CD4-positive, alpha-beta memory T cell (primary cell): ENCODE measurements around the gene METTL24. TPM values are rescaled to one million over a fixed set of nuclear protein-coding genes. Genes with fewer than 3 reads are reported as not detected.

ENCODE experiments used
- CTCF ChIA-PET: fragments of 350-600 bp; sonication (Branson Sonifier 250); formaldehyde crosslinking; loops from one replicate; lab custom pipeline; 2021; ENCODE audit warnings: inconsistent platforms; ENCODE audit not compliant: partially characterized antibody; lab: Charles Lee
- POLR2A ChIA-PET: fragments of 350-600 bp; sonication (Branson Sonifier 250); formaldehyde crosslinking; loops from one replicate; lab custom pipeline; 2021; ENCODE audit not compliant: partially characterized antibody; lab: Charles Lee
- DNase-seq, 5 donors: peaks; one replicate each; pipeline versions ENCODE4 v3.0.0 to v3.0.0-alpha.2; 2020 to 2022; ENCODE audit warnings: mixed read lengths in 1 of 5
- H3K27ac ChIP-seq: one replicate; pipeline ENCODE4 v1.7.0; 2013; ENCODE audit warnings: low read depth, low read length
- H3K27me3 ChIP-seq: 2 replicates; pipeline ENCODE4 v1.7.0; 2013; ENCODE audit warnings: mild to moderate bottlenecking, low read length, moderate library complexity; ENCODE audit not compliant: insufficient read depth
- H3K36me3 ChIP-seq: 2 replicates; pipeline ENCODE4 v1.7.0; 2013; ENCODE audit warnings: mild to moderate bottlenecking, low read length, moderate library complexity; ENCODE audit not compliant: insufficient read depth
- H3K4me1 ChIP-seq: 2 replicates; pipeline ENCODE4 v1.7.0; 2013; ENCODE audit warnings: mild to moderate bottlenecking, low read length, moderate library complexity; ENCODE audit not compliant: insufficient read depth
- H3K4me3 ChIP-seq, 2 donors: one replicate each; pipeline ENCODE4 v1.7.0; 2013; ENCODE audit warnings: low read length in 2 of 2, mild to moderate bottlenecking in 1 of 2
- H3K9me3 ChIP-seq, 2 donors: one replicate each; pipeline ENCODE4 v1.7.0; 2013; ENCODE audit warnings: low read length in 2 of 2, control low read depth in 1 of 2; ENCODE audit not compliant: control insufficient read depth in 1 of 2
- H3K27ac Mint-ChIP-seq, 7 donors: one replicate each; pipeline ENCODE4 v1.8.0; 2020 to 2021; ENCODE audit warnings: mixed read lengths in 7 of 7, mild to moderate bottlenecking in 6 of 7, inconsistent platforms in 3 of 7, moderate library complexity in 3 of 7
- H3K27me3 Mint-ChIP-seq, 2 donors: one replicate each; pipeline ENCODE4 v1.8.0; 2020 to 2021; ENCODE audit warnings: mixed read lengths in 2 of 2
- H3K36me3 Mint-ChIP-seq, 2 donors: one replicate each; pipeline ENCODE4 v1.8.0; 2020 to 2021; ENCODE audit warnings: mixed read lengths in 2 of 2, inconsistent platforms in 1 of 2, mild to moderate bottlenecking in 1 of 2
- H3K4me1 Mint-ChIP-seq, 4 donors: one replicate each; pipeline ENCODE4 v1.8.0; 2020 to 2021; ENCODE audit warnings: mixed read lengths in 4 of 4, mild to moderate bottlenecking in 1 of 4
- H3K4me3 Mint-ChIP-seq, 8 donors: one replicate each; pipeline ENCODE4 v1.8.0; 2020 to 2021; ENCODE audit warnings: mixed read lengths in 8 of 8, mild to moderate bottlenecking in 7 of 8, moderate library complexity in 6 of 8, inconsistent platforms in 3 of 8
- H3K9me3 Mint-ChIP-seq, 8 donors: one replicate each; pipeline ENCODE4 v1.8.0; 2020 to 2021; ENCODE audit warnings: mixed read lengths in 8 of 8, mild to moderate bottlenecking in 5 of 8, inconsistent platforms in 3 of 8, moderate library complexity in 1 of 8
- intact Hi-C: fragments of 100-400 bp; cut with micrococcal nuclease; formaldehyde crosslinking; loops from one replicate; pipeline ENCODE4 v1.15.1; 2023
- polyA plus RNA-seq, 2 donors: library from polyadenylated mRNA; unstranded; fragments of 300-500 nt; fragmentation: Illumina TruSeq; gene quantifications; one replicate each; pipeline ENCODE4 v1.2.3, GENCODE V29; 2021
- total RNA-seq, 2 experiments: library from RNA; stranded (reverse); gene quantifications; one replicate each; pipeline ENCODE4 v1.2.3, GENCODE V29; 2021

METTL24 gene
- total and polyA plus RNA-seq, 4 experiments from 2014 or later: 0.29 to 0.69 (median 0.39) TPM; not detected in 1

DNA sequence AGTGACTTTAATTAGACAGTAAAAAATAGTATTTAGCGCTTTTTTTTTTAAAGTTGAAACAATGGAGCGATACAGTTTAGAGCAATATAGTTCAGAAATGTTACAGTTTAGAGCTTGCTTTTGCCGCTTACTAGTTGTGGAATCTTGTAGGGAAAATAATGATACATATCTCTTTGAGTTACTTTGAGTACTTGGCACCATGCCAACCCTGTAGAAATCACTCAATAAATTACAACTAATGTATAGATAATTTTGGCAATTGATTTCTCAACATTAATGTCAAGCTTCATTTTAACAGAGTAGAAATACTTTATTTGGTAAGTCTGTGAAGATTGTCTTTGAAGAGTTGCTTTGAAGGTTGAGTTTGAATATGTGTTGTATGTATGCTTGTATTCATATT, 150.5 kb downstream of the METTL24 start:
- POLR2A ChIA-PET: interaction anchor here (1.0 kb wide), 1 partner anchor 27 kb away, joined by 3 read pairs; the partner anchor contains the start of gene CDC40

DNA sequence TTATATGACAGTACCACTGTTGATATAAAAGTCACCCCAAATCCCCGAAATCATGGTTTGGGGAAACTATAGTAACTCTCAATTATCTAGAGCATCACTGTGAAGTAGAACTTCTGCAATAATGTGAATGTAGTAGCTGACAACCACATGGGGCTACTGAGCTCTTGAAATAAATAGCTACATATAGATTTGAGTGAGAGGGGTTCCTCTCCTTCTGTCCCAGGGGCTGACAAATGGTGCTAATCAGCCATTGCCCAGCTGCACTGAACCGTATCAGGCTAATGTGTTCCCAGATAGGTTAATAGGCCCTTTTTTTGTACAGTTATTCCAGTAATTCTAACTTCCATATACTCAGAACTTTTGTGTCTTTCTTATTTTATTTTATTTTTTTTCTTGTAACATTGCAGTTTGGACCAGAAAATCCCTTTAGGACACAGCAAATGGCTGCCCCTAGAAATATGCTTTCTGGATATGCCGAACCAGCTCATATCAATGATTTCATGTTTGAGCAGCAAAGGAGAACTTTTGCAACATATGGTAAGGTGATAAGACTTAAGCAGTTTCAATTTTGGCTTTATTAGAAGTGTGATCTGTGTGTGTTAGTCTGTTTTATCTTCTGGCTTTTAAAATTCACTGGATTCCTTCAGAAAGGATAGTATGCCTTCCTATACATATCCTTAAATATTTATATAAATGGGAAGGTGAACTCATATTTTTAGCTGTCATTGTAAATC, 156.8 kb downstream of the METTL24 start:
- intact Hi-C loops: no loop called here
- Histone ChIP-seq H3K36me3 (no peaks in the 10 kb centered on the region), H3K9me3 (no peaks in the 10 kb centered on the region), H3K4me1 (no peaks in the 10 kb centered on the region), H3K4me3 (no peak overlapping the region), H3K27me3 (no peaks in the 10 kb centered on the region), H3K27ac (no peak overlapping the region)
- ChIA-PET POLR2A (no interaction called here), CTCF (interaction anchor here (0.7 kb wide), 1 partner anchor 163 kb away, joined by 3 read pairs; no protein-coding TSS in a partner anchor)
- Mint-ChIP-seq H3K36me3 (peaks cover 10 to 21% of the 10 kb centered on the region in 2 donors), H3K27me3 (no peaks in the 10 kb centered on the region), H3K4me1 (peaks cover 7 to 20% (median 17%) of the 10 kb centered on the region in 4 donors), H3K27ac (no peak overlapping the region), H3K9me3 (no peaks in the 10 kb centered on the region), H3K4me3 (no peak overlapping the region)
- no peak for DNase-seq

More for the DNA sequence above, 150.5 kb downstream of the METTL24 start:
- Histone ChIP-seq H3K9me3 (no peaks in the 10 kb centered on the region), H3K36me3 (peaks cover 27% of the 10 kb centered on the region), H3K27me3 (no peaks in the 10 kb centered on the region), H3K4me3 (no peak overlapping the region), H3K4me1 (no peaks in the 10 kb centered on the region), H3K27ac (no peak overlapping the region)
- no peak overlapping the region for H3K27ac Mint-ChIP-seq
- CTCF ChIA-PET: interaction anchor here (0.6 to 1.8 kb wide), 3 partner anchors 8 to 164 kb away, joined by 4 to 5 read pairs (median 4); no protein-coding TSS in a partner anchor
- H3K4me3 Mint-ChIP-seq: no peak overlapping the region
- no peaks in the 10 kb centered on the region for H3K9me3 Mint-ChIP-seq
- no peak for DNase-seq
- H3K36me3 Mint-ChIP-seq: peaks cover 33 to 50% of the 10 kb centered on the region in 2 donors
- intact Hi-C loops: no loop called here
- H3K27me3 Mint-ChIP-seq: no peaks in the 10 kb centered on the region
- peaks cover 1 to 10% (median 5%) of the 10 kb centered on the region in 4 donors for H3K4me1 Mint-ChIP-seq

DNA sequence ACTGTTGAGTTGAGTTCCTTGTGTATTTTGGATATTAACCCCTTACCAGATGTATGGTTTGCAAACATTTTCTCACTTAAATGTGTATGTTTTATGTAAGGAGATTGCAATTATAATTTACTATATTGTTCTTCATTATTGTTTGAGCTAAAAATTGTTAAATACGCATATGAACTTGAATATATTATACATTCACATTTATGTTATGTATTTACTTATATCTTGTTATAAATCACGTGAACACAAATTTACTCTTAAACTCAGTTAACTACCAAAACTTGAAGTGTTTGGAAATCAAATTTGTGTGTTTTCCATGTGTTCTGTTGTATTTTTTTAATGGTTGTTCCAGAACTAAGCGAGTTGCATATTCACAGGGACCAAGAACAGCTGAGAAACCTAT, 159.6 kb downstream of the METTL24 start:
- Histone ChIP-seq H3K4me3 (no peak overlapping the region), H3K27ac (no peak overlapping the region), H3K4me1 (peaks cover 6% of the 10 kb centered on the region), H3K9me3 (no peaks in the 10 kb centered on the region), H3K36me3 (peaks cover 3% of the 10 kb centered on the region), H3K27me3 (no peaks in the 10 kb centered on the region)
- H3K36me3 Mint-ChIP-seq: peaks cover 22 to 23% of the 10 kb centered on the region in 2 donors
- H3K27ac Mint-ChIP-seq: no peak overlapping the region
- no peak for DNase-seq
- H3K27me3 Mint-ChIP-seq: no peaks in the 10 kb centered on the region
- intact Hi-C loops: no loop called here
- ChIA-PET POLR2A (no interaction called here), CTCF (interaction anchor here (1.4 to 1.5 kb wide), 2 partner anchors 9 to 19 kb away, joined by 3 to 4 read pairs; partner anchors contain the start of genes CDC40 and WASF1)
- H3K4me1 Mint-ChIP-seq: peaks cover 16 to 36% (median 20%) of the 10 kb centered on the region in 4 donors
- no peak overlapping the region for H3K4me3 Mint-ChIP-seq
- no peaks in the 10 kb centered on the region for H3K9me3 Mint-ChIP-seq

DNA sequence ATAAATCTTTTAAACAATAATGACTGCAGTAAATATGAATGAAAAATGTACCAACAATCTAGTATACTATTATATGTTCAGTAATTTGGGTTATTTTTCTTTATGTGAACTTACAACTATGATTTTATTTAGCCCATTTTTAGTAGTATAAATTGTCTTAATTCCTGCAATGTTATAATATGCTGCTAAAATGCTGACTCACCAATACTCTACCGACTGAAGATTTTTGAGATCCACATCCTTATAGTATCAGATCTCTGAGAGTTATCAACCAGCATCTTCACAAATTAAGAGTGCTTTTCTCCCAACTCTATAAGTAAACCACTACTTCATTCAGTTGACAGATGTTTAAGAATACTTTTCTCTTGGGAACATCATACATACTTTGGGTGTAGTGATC, 161.3 kb downstream of the METTL24 start:
- no peak overlapping the region for H3K27ac Mint-ChIP-seq
- no peak overlapping the region for H3K27ac ChIP-seq
- intact Hi-C loops: no loop called here
- no peak overlapping the region for H3K4me3 Mint-ChIP-seq
- POLR2A ChIA-PET: no interaction called here
- no peak for DNase-seq
- no peak overlapping the region for H3K4me3 ChIP-seq
- H3K27me3 ChIP-seq: no peaks in the 10 kb centered on the region
- peaks cover 6% of the 10 kb centered on the region for H3K4me1 ChIP-seq
- no peaks in the 10 kb centered on the region for H3K9me3 Mint-ChIP-seq
- H3K4me1 Mint-ChIP-seq: peaks cover 19 to 33% (median 20%) of the 10 kb centered on the region in 4 donors
- H3K36me3 Mint-ChIP-seq: peaks cover 18 to 20% of the 10 kb centered on the region in 2 donors
- CTCF ChIA-PET: no interaction called here
- H3K9me3 ChIP-seq: no peaks in the 10 kb centered on the region
- H3K27me3 Mint-ChIP-seq: no peaks in the 10 kb centered on the region
- H3K36me3 ChIP-seq: peaks cover 4% of the 10 kb centered on the region

DNA sequence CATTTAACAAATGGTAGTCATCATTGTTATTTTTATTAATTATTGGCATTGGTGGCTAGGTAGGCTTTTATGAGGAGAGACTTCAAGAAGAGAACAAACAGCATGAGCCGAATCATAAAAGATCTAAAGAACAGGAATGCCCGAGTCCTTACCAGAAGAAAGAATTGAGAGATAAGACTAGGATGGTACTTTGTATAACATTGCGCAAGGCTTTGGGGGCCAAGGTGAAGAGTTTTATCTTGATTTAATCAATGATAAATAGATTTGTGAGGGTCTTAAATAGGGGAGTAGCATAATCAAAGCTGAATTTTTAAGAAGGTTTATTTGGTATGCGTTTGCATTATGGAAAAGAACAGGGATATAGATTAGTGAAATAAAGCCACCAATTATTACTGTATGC, 162.5 kb downstream of the METTL24 start:
- Histone ChIP-seq H3K4me3 (no peak overlapping the region), H3K27ac (no peak overlapping the region), H3K9me3 (no peaks in the 10 kb centered on the region), H3K27me3 (no peaks in the 10 kb centered on the region), H3K36me3 (peaks cover 4% of the 10 kb centered on the region), H3K4me1 (peaks cover 13% of the 10 kb centered on the region)
- Mint-ChIP-seq H3K4me1 (peaks cover 19 to 27% (median 19%) of the 10 kb centered on the region in 4 donors), H3K27ac (no peak overlapping the region), H3K36me3 (peaks cover 18 to 20% of the 10 kb centered on the region in 2 donors), H3K27me3 (no peaks in the 10 kb centered on the region), H3K4me3 (no peak overlapping the region), H3K9me3 (no peaks in the 10 kb centered on the region)
- DNase-seq: no peak
- ChIA-PET POLR2A (no interaction called here), CTCF (interaction anchor here (1.0 kb wide), 1 partner anchor 11 kb away, joined by 3 read pairs; no protein-coding TSS in a partner anchor)
- intact Hi-C loops: no loop called here

Other genes with a start within 250 kb of the METTL24 start
- gene WASF1, start 178.7 kb downstream of the METTL24 start, total RNA-seq: under 1 TPM; 0.39 to 0.70 TPM
- under 1 TPM; 0.09 to 0.13 TPM for gene WASF1, start 178.7 kb downstream of the METTL24 start, polyA plus RNA-seq
- gene CDC40, start 177.9 kb downstream of the METTL24 start, total RNA-seq: 10 to 100 TPM; 34.4 to 38.0 TPM
- 10 to 100 TPM; 20.4 to 37.4 TPM for gene CDC40, start 177.9 kb downstream of the METTL24 start, polyA plus RNA-seq
- not detected for gene DDO, start 57.2 kb upstream of the METTL24 start, total RNA-seq
- not detected for gene DDO, start 57.2 kb upstream of the METTL24 start, polyA plus RNA-seq
- gene SLC22A16, start 118.3 kb upstream of the METTL24 start, total RNA-seq: not detected
- gene SLC22A16, start 118.3 kb upstream of the METTL24 start, polyA plus RNA-seq: not detected